K562 (cell line): ENCODE data around the gene BBX.

Experiments used
- SAP30 ChIP-seq: fragments of 200-600 bp; sonication (generic); IDR thresholded peaks from 2 replicates; pipeline ENCODE4 v1.6.1; 2012; ENCODE audit warnings: borderline replicate concordance, low read depth, mild to moderate bottlenecking, moderate library complexity, low read length, control low read depth, inconsistent platforms; ENCODE audit not compliant: insufficient read depth, poor library complexity, severe bottlenecking
- TBP ChIP-seq: optimal IDR thresholded peaks from 2 replicates; pipeline ENCODE3; 2011; ENCODE audit warnings: low read depth, low read length, improper control_type of control experiment

- TF ChIP-seq SAP30: peak; percentile 0
- TF ChIP-seq TBP: no peak
Observed at GRCh38 chr3:107523539-107524325, 970 bp downstream of the BBX start.
